ENCODE measurements around the gene NEK7. TPM values are rescaled to one million over a fixed set of nuclear protein-coding genes. Genes with fewer than 3 reads are reported as not detected.
"Not testable (repeated sequence)": the region's sequence is repeated elsewhere in the genome, so short reads cannot be mapped to it uniquely, and the experiment has no call there.

The NEK7 gene
- total RNA-seq, 3 donors from 2014 or later, result 82.3 to 187 (median 105) TPM

- DNase-seq (ENCODE audit: low spot score in 2 of 2), result no peak
- Histone ChIP-seq H3K9me3 (peaks cover 0 to 9% of the 10 kb centered on the region in 2 donors), H3K4me3 (no peak overlapping the region), H3K4me1 (no peaks in the 10 kb centered on the region), H3K27me3 (no peaks in the 10 kb centered on the region), H3K27ac (no peak overlapping the region), H3K36me3 (no peaks in the 10 kb centered on the region)
- TF ChIP-seq POLR2A (IDR thresholded peaks at IDR 0.05) (no peak), POLR2AphosphoS5 (IDR thresholded peaks at IDR 0.05) (no peak), CTCF (IDR thresholded peaks at IDR 0.05) (no peak)
- intact Hi-C loops (cut with DNase I; ENCODE audit: low total_unique reads), result no loop called here
Measured at GRCh38 chr1:198212126-198212525, 55.3 kb downstream of the NEK7 start.

GRCh38 chr1:198212675-198213074 is 55.9 kb downstream of the NEK7 start:
- no peak for TF ChIP-seq POLR2AphosphoS5 (IDR thresholded peaks at IDR 0.05)
- no peak for TF ChIP-seq CTCF (IDR thresholded peaks at IDR 0.05)
- no peak for TF ChIP-seq POLR2A (IDR thresholded peaks at IDR 0.05)
- no peaks in the 10 kb centered on the region for H3K4me1 ChIP-seq
- H3K36me3 ChIP-seq, result no peaks in the 10 kb centered on the region
- intact Hi-C loops (cut with DNase I; ENCODE audit: low total_unique reads), result no loop called here
- peaks cover 0 to 9% of the 10 kb centered on the region in 2 donors for H3K9me3 ChIP-seq
- no peak for DNase-seq (ENCODE audit: low spot score in 2 of 2)
- H3K27me3 ChIP-seq, result no peaks in the 10 kb centered on the region
- no peak overlapping the region for H3K27ac ChIP-seq
- no peak overlapping the region for H3K4me3 ChIP-seq

GRCh38 chr1:198214924-198215323 is 58.1 kb downstream of the NEK7 start:
- no peaks in the 10 kb centered on the region for H3K4me1 ChIP-seq
- no peak overlapping the region for H3K27ac ChIP-seq
- H3K36me3 ChIP-seq, result no peaks in the 10 kb centered on the region
- intact Hi-C loops (cut with DNase I; ENCODE audit: low total_unique reads), result no loop called here
- no peak overlapping the region for H3K4me3 ChIP-seq
- TF ChIP-seq POLR2AphosphoS5 (IDR thresholded peaks at IDR 0.05), result no peak
- TF ChIP-seq POLR2A (IDR thresholded peaks at IDR 0.05), result no peak
- TF ChIP-seq CTCF (IDR thresholded peaks at IDR 0.05), result no peak
- DNase-seq (ENCODE audit: low spot score in 2 of 2), result no peak
- no peaks in the 10 kb centered on the region for H3K27me3 ChIP-seq
- H3K9me3 ChIP-seq, result peaks cover 0 to 9% of the 10 kb centered on the region in 2 donors

- DNase-seq (ENCODE audit: low spot score in 2 of 2), result no peak
- no peaks in the 10 kb centered on the region for H3K36me3 ChIP-seq
- TF ChIP-seq CTCF (IDR thresholded peaks at IDR 0.05), result no peak
- TF ChIP-seq POLR2AphosphoS5 (IDR thresholded peaks at IDR 0.05), result no peak
- no peak for TF ChIP-seq POLR2A (IDR thresholded peaks at IDR 0.05)
- intact Hi-C loops (cut with DNase I; ENCODE audit: low total_unique reads), result no loop called here
- H3K4me3 ChIP-seq, result no peak overlapping the region
- no peaks in the 10 kb centered on the region for H3K9me3 ChIP-seq
- no peaks in the 10 kb centered on the region for H3K27me3 ChIP-seq
- no peak overlapping the region for H3K27ac ChIP-seq
- H3K4me1 ChIP-seq, result no peaks in the 10 kb centered on the region
Measured at GRCh38 chr1:198220428-198220827, 63.6 kb downstream of the NEK7 start.

- H3K27ac ChIP-seq; H3K9me3 ChIP-seq; H3K27me3 ChIP-seq; H3K4me3 ChIP-seq; H3K4me1 ChIP-seq; DNase-seq (ENCODE audit: low spot score in 2 of 2); intact Hi-C loops (cut with DNase I; ENCODE audit: low total_unique reads); H3K36me3 ChIP-seq: not testable (repeated sequence)
Measured at GRCh38 chr1:198227010-198227409, 70.2 kb downstream of the NEK7 start.

- DNase-seq (ENCODE audit: low spot score in 2 of 2); intact Hi-C loops (cut with DNase I; ENCODE audit: low total_unique reads): not testable (repeated sequence)
Measured at GRCh38 chr1:198227454-198227853, 70.7 kb downstream of the NEK7 start.

More at GRCh38 chr1:198227454-198227853, 70.7 kb downstream of the NEK7 start:
- H3K9me3 ChIP-seq, H3K36me3 ChIP-seq, H3K27me3 ChIP-seq, H3K4me1 ChIP-seq, H3K4me3 ChIP-seq, H3K27ac ChIP-seq: not testable (repeated sequence)
